K562 (cell line): ENCODE data around the gene XRCC3.

Experiments used
- CREM ChIP-seq: IDR thresholded peaks from 2 replicates; pipeline ENCODE4 v1.6.1; 2014; ENCODE audit warnings: antibody characterized with exemption, low read depth
- CTCF ChIP-seq, 3 experiments: IDR thresholded peaks in 2 of 3; conservative IDR thresholded peaks in 1 of 3; 2 replicates each; pipeline ENCODE4 v1.5.1; 2011 to 2012; ENCODE audit warnings: low read length in 3 of 3, mild to moderate bottlenecking in 3 of 3, control low read depth in 2 of 3, improper control_type of control experiment in 1 of 3, inconsistent platforms in 1 of 3, low read depth in 1 of 3, mixed read lengths in 1 of 3, moderate library complexity in 1 of 3; ENCODE audit not compliant: insufficient read depth in 2 of 3
- MAFF ChIP-seq: IDR thresholded peaks from 2 replicates; pipeline ENCODE4 v1.6.1; 2012; ENCODE audit warnings: low read length, improper control_type of control experiment
- NFYB ChIP-seq: IDR thresholded peaks from 2 replicates; pipeline ENCODE4 v1.6.1; 2011; ENCODE audit warnings: mild to moderate bottlenecking, moderate library complexity; ENCODE audit not compliant: insufficient read length; ENCODE audit errors: extremely low read depth
- PHF21A ChIP-seq: fragments of 450-650 bp; IDR thresholded peaks from 2 replicates; pipeline ENCODE4 v1.6.1; 2017; ENCODE audit warnings: low read depth, borderline replicate concordance
- SIN3A ChIP-seq, 2 experiments: fragments of 150-350 bp in 1 of 2; IDR thresholded peaks; 2 replicates each; pipeline ENCODE4 v1.6.1; 2011 to 2016; ENCODE audit warnings: borderline replicate concordance in 2 of 2, low read depth in 2 of 2, low read length in 2 of 2, mild to moderate bottlenecking in 2 of 2, moderate library complexity in 2 of 2; ENCODE audit not compliant: control insufficient read depth in 1 of 2
- ZNF224 ChIP-seq: sonication (generic); formaldehyde crosslinking; IDR thresholded peaks from 2 replicates; pipeline ENCODE4 v1.8.0; 2022; ENCODE audit warnings: mild to moderate bottlenecking, missing genetic modification reagents

- no peak for TF ChIP-seq MAFF
- no peak for TF ChIP-seq PHF21A
- no peak for TF ChIP-seq ZNF224 (CRISPR knock-in tag)
- no peak for TF ChIP-seq CTCF (IDR thresholded peaks at IDR 0.05 in 2 of 3, conservative IDR thresholded peaks at IDR 0.05 in 1 of 3; ENCODE audit: insufficient read depth in 2 of 3, low read depth in 1 of 3, low read length in 3 of 3)
- TF ChIP-seq NFYB, result no peak
- no peak for TF ChIP-seq CREM
- TF ChIP-seq SIN3A (IDR thresholded peaks at IDR 0.05; ENCODE audit: borderline replicate concordance in 2 of 2, control insufficient read depth in 1 of 2, low read depth in 2 of 2, low read length in 2 of 2), result no peak
Observed at GRCh38 chr14:103700753-103701490, 14.3 kb downstream of the XRCC3 start.
